Neural crest cell (in vitro differentiated cells): ENCODE measurements around the gene TRPM4. TPM values are rescaled to one million over a fixed set of nuclear protein-coding genes. Genes with fewer than 3 reads are reported as not detected.

Experiments
- DNase-seq: peaks from one replicate; pipeline ENCODE4 v3.0.0; 2021; ENCODE audit warnings: low read depth, mixed read lengths, low spot score
- H3K27ac Mint-ChIP-seq: one replicate; pipeline ENCODE4 v1.8.0; 2021; ENCODE audit warnings: mild to moderate bottlenecking, mixed read lengths; ENCODE audit not compliant: unreplicated experiment
- H3K27me3 Mint-ChIP-seq: 2 replicates; pipeline ENCODE4 v1.8.0; 2021; ENCODE audit warnings: low read depth, mild to moderate bottlenecking, mixed read lengths
- H3K36me3 Mint-ChIP-seq: 2 replicates; pipeline ENCODE4 v1.8.0; 2021; ENCODE audit warnings: low read depth, mild to moderate bottlenecking, mixed read lengths
- H3K4me1 Mint-ChIP-seq: 2 replicates; pipeline ENCODE4 v1.8.0; 2021; ENCODE audit warnings: mixed read lengths
- H3K4me3 Mint-ChIP-seq: one replicate; pipeline ENCODE4 v1.8.0; 2021; ENCODE audit warnings: mild to moderate bottlenecking, mixed read lengths
- H3K9me3 Mint-ChIP-seq: 2 replicates; pipeline ENCODE4 v1.8.0; 2021; ENCODE audit warnings: mixed read lengths
- total RNA-seq: library from RNA; stranded (reverse); gene quantifications from 2 replicates; pipeline ENCODE4 v1.2.1, GENCODE V29; 2021
- TF ChIP-seq, protein P1 (sequence below): fragments of 200-600 bp; sonication (generic); conservative IDR thresholded peaks from 2 replicates; pipeline ENCODE4 v1.5.0; 2021; ENCODE audit warnings: antibody characterized with exemption, mild to moderate bottlenecking

The TRPM4 gene
- total RNA-seq, 1 donor from 2014 or later: 8.1 TPM

DNA sequence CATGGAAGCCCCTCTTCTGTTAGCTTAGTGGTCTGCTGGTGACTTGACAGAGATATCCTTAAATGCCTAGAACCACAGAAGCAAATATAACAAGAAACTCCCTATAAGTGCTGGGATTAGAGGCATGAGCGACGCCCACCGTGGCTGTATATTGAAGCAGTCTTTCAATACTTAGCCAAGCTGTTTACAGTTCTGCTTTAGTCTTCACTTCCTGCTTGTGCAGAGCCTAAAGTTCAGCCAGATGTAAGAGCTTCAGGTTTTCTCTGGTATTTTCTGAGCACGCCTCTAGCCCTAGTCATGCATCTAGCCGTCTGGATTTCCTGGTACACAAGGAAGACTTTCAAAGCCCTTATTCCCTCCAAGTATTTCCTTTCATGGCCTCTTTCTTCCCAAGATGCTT is 28.5 kb downstream of the TRPM4 start:
- TF ChIP-seq, protein P1, sequence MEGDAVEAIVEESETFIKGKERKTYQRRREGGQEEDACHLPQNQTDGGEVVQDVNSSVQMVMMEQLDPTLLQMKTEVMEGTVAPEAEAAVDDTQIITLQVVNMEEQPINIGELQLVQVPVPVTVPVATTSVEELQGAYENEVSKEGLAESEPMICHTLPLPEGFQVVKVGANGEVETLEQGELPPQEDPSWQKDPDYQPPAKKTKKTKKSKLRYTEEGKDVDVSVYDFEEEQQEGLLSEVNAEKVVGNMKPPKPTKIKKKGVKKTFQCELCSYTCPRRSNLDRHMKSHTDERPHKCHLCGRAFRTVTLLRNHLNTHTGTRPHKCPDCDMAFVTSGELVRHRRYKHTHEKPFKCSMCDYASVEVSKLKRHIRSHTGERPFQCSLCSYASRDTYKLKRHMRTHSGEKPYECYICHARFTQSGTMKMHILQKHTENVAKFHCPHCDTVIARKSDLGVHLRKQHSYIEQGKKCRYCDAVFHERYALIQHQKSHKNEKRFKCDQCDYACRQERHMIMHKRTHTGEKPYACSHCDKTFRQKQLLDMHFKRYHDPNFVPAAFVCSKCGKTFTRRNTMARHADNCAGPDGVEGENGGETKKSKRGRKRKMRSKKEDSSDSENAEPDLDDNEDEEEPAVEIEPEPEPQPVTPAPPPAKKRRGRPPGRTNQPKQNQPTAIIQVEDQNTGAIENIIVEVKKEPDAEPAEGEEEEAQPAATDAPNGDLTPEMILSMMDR: no peak
- Mint-ChIP-seq H3K4me1 (peaks cover 10% of the 10 kb centered on the region), H3K4me3 (no peak overlapping the region), H3K27me3 (no peaks in the 10 kb centered on the region), H3K27ac (no peak overlapping the region), H3K36me3 (peaks cover 12% of the 10 kb centered on the region), H3K9me3 (peaks cover 10% of the 10 kb centered on the region)
- no peak for DNase-seq

DNA sequence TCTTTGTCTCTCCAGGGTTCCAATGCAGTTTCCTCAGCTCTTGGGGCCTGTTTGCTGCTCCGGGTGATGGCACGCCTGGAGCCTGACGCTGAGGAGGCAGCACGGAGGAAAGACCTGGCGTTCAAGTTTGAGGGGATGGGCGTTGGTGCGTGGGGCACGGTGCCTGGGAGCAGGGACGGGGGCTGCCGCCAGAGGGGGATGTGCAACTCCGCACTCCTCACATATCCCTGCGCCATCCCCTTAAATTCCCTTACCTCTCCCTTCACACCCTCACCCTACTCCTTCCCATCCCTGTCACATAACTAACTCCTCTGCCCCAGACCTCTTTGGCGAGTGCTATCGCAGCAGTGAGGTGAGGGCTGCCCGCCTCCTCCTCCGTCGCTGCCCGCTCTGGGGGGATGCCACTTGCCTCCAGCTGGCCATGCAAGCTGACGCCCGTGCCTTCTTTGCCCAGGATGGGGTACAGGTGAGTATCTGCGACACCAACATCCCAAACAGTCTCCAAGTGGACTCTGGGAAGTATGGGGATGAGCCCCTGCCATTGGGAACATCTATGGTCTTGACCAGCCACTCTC is 31.1 kb downstream of the TRPM4 start:
- no peak for DNase-seq

GRCh38 chr19:49189259-49189658 is 31.7 kb downstream of the TRPM4 start:
- no peak overlapping the region for H3K27ac Mint-ChIP-seq
- no peak overlapping the region for H3K4me3 Mint-ChIP-seq
- peaks cover 10% of the 10 kb centered on the region for H3K4me1 Mint-ChIP-seq
- no peak for DNase-seq
- H3K36me3 Mint-ChIP-seq: no peaks in the 10 kb centered on the region
- TF ChIP-seq, protein P1: no peak
- H3K27me3 Mint-ChIP-seq: no peaks in the 10 kb centered on the region
- no peaks in the 10 kb centered on the region for H3K9me3 Mint-ChIP-seq

More for the DNA sequence above, 31.1 kb downstream of the TRPM4 start:
- no peak overlapping the region for H3K4me3 Mint-ChIP-seq
- H3K4me1 Mint-ChIP-seq: peaks cover 10% of the 10 kb centered on the region
- TF ChIP-seq, protein P1: no peak
- H3K9me3 Mint-ChIP-seq: peaks cover 4% of the 10 kb centered on the region
- no peaks in the 10 kb centered on the region for H3K27me3 Mint-ChIP-seq
- no peak overlapping the region for H3K27ac Mint-ChIP-seq
- H3K36me3 Mint-ChIP-seq: peaks cover 4% of the 10 kb centered on the region

GRCh38 chr19:49190781-49191180 is 33.2 kb downstream of the TRPM4 start:
- no peaks in the 10 kb centered on the region for H3K36me3 Mint-ChIP-seq
- TF ChIP-seq, protein P1: no peak
- no peak overlapping the region for H3K27ac Mint-ChIP-seq
- H3K4me1 Mint-ChIP-seq: peaks cover 10% of the 10 kb centered on the region
- no peak overlapping the region for H3K4me3 Mint-ChIP-seq
- no peaks in the 10 kb centered on the region for H3K27me3 Mint-ChIP-seq
- no peak for DNase-seq
- no peaks in the 10 kb centered on the region for H3K9me3 Mint-ChIP-seq

GRCh38 chr19:49193822-49194394 is 36.3 kb downstream of the TRPM4 start:
- H3K36me3 Mint-ChIP-seq: no peaks in the 10 kb centered on the region

More at GRCh38 chr19:49193822-49194394, 36.3 kb downstream of the TRPM4 start:
- peaks cover 8% of the 10 kb centered on the region for H3K4me1 Mint-ChIP-seq
- TF ChIP-seq, protein P1: no peak
- DNase-seq: no peak
- H3K4me3 Mint-ChIP-seq: no peak overlapping the region
- H3K9me3 Mint-ChIP-seq: no peaks in the 10 kb centered on the region
- no peak overlapping the region for H3K27ac Mint-ChIP-seq
- no peaks in the 10 kb centered on the region for H3K27me3 Mint-ChIP-seq
